GM19452 (cell line): ENCODE results near the gene EWSR1.

Experiments
- ATAC-seq: cut with Tn5 transposase; IDR thresholded peaks from one replicate; pipeline ENCODE4 v1.9.1; 2021; ENCODE audit not compliant: unreplicated experiment

The EWSR1 gene

DNA sequence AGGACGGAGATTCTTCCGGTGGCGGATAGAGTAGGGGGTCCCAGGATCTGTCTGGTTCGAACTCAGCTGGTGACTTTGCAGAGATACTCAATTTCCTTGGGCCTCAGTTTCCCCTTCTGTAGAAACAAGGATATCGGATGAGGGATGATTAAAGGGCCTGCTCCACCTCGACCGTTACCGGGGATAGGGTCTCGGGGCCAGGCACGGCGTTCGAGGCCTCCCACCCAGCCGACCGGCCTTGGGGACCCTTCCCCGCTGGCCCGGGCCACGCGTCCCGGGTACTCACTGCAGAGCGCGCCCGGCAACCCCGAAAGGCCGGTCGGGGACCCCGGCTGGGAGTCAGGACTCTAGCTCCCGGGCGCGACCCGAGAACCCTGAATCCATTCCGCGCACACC, 608 bp upstream of the EWSR1 start:
- no peak for ATAC-seq

GRCh38 chr22:29268511-29269229, 602 bp downstream of the EWSR1 start:
- peak; percentile 29 for ATAC-seq

- ATAC-seq: no peak
Observed at GRCh38 chr22:29269230-29269604, 1.1 kb downstream of the EWSR1 start.

GRCh38 chr22:29269731-29270474, 1.8 kb downstream of the EWSR1 start:
- no peak for ATAC-seq

GRCh38 chr22:29270475-29271271, 2.6 kb downstream of the EWSR1 start:
- ATAC-seq: no peak

DNA sequence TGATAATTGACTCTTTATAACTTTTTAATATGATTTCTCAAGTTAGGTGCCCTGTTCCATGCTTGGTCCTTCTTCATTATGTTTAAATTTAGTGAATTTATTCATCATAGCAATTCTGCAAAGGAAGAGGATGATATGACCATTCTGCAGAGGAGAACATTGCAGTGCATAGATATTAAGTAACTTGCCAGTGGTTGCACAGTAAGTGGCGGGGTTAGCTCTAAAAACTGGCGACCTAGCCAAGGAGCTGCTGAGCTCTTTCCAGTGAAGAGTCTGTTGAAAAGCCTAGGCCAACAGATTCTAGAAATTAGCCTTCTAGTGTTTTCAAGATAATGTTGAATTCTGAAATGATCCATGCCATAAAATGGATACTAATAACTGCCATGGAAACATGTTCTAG, 4.6 kb downstream of the EWSR1 start:
- ATAC-seq: no peak

GRCh38 chr22:29275167-29275566, 7.1 kb downstream of the EWSR1 start:
- no peak for ATAC-seq

DNA sequence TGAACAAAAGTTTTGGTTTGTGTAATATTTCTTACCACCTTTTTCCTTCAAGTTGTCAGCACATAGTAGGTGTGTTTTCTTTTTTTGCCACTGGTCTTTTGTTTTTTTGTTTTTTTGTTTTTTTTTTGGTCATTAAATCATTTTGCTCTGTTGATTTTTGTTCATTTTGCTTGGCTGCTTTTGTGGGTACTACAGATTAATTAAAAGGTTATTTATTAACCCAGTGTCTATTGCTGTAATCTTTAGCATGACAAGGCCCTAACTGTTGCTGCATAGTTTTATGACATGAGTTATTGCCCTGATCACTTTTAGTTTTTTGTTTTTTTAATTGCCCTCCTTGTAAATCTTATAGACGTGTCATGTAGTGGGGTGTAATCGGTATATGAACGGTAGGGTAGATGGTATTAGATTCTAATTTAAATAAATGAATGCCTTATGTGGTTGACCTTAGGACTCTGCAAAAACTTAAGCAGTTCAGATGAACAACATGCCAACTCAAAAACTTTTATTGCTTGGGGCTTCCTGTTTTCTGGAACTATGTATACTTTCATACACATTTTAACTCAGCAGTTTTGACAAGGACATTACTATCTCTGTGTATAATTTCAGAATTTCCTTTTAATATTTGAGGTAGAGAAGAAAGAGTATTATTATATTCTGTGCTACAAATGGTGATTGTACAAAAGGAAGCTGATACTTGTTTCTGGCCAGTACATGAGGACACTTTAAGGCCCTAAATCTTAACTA, 7.9 kb downstream of the EWSR1 start:
- ATAC-seq: no peak

GRCh38 chr22:29277927-29278326, 9.9 kb downstream of the EWSR1 start:
- no peak for ATAC-seq

- ATAC-seq: no peak
Observed at GRCh38 chr22:29284196-29284595, 16.1 kb downstream of the EWSR1 start.

GRCh38 chr22:29288837-29289236, 20.8 kb downstream of the EWSR1 start:
- no peak for ATAC-seq

- no peak for ATAC-seq
Observed at GRCh38 chr22:29290061-29290460, 22.0 kb downstream of the EWSR1 start.

GRCh38 chr22:29291215-29291614, 23.1 kb downstream of the EWSR1 start:
- ATAC-seq: no peak

- ATAC-seq: no peak
Observed at GRCh38 chr22:29292379-29292778, 24.3 kb downstream of the EWSR1 start.

DNA sequence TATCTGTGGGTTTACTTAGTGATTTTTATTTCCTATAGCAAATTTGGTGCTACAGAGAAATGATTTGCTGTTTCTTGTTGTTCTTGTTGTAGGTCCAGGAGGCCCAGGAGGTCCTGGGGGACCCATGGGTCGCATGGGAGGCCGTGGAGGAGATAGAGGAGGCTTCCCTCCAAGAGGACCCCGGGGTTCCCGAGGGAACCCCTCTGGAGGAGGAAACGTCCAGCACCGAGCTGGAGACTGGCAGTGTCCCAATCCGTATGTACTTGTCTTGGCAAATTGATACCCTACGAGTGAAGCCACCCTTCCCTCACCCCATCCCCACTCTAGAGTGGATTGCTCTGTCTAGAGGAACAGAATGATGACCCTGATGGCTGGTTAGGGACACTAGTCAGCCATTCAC, 30.6 kb downstream of the EWSR1 start:
- ATAC-seq: no peak

- ATAC-seq: no peak
Observed at GRCh38 chr22:29299136-29299900, 31.2 kb downstream of the EWSR1 start.

DNA sequence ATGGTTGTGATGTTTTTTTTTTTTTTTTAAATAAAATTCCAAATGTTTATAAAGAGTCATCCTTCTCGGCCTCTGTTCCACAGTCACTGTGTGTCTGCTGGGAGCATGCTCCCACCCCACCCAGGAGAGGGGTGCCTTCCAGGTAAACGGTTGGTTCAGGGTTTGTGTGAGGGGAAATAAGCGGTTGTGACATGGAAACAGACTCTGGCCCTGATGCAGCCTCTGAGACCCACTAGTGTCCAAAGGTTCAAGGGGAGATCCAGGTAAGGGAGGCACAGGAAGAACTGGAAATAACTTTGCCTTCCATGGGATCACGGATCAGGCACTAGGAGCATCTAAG, 32.4 kb downstream of the EWSR1 start:
- no peak for ATAC-seq

DNA sequence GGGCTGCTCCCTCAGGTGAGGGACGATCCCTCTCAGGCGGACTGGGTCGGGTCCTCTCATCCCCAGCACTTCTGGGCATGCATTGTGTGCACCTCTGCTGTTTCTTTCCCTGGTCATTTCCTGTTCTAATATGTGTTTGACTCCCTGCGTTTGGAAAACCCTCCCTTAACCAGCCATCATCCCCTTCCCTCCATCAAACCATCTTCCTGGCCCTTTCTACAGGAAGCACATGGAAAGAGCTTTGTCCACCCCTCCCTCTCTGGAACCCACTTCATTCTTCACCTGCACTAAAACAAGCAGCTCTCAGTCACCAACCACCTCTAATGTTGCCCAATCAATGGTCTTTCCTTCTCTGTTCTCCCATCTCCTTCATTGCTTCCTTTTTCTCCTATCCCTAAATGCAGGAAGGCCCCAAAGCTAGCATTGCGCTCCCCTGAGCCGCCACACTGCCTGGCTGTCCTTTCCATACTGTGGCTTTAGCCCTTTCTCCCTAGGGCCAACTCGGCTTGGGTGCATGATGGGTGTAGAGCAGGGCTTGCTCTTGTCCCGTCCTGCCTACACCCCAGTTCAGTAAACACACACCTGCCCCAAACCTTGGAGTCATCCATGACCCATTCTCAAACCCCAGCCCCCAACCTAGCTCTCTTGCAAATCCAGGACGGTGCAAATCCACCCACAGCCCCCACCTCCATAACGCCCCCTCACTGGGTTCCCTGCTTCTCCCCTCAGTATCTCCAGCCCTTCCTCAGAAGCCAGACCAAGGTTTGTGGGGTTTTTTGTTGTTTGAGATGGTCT, 32.9 kb downstream of the EWSR1 start:
- ATAC-seq: no peak

GRCh38 chr22:29301716-29302401, 33.8 kb downstream of the EWSR1 start:
- ATAC-seq: no peak
